HepG2 (cell line): ENCODE results near the gene DOCK2.

ENCODE experiments used
- MBNL3 ChIP-seq: fragments of 250-450 bp; sonication (Bioruptor Pico); conservative IDR thresholded peaks from 2 replicates; pipeline ENCODE4 v1.8.0; 2022; ENCODE audit warnings: mild to moderate bottlenecking, inconsistent platforms
- NFIC ChIP-seq: IDR thresholded peaks from 2 replicates; pipeline ENCODE4 v1.6.1; 2012; ENCODE audit warnings: mild to moderate bottlenecking, low read length, inconsistent platforms
- SP1 ChIP-seq, 2 experiments: fragments of 450-650 bp in 1 of 2; sonication (generic) in 1 of 2; formaldehyde crosslinking in 1 of 2; IDR thresholded peaks; 2 replicates each; pipeline versions ENCODE4 v1.4.0 to v1.6.1; 2016 to 2020; ENCODE audit warnings: missing genetic modification reagents in 1 of 2
- U2AF2 ChIP-seq: fragments of 200-400 bp; formaldehyde crosslinking; IDR thresholded peaks from 2 replicates; pipeline ENCODE4 v1.6.1; 2017; ENCODE audit warnings: low read depth, mild to moderate bottlenecking, low read length
- ZNF232 ChIP-seq: sonication (generic); formaldehyde crosslinking; IDR thresholded peaks from 2 replicates; pipeline ENCODE4 v1.4.0; 2020; ENCODE audit warnings: missing genetic modification reagents, borderline replicate concordance
- ZNF557 ChIP-seq: sonication (generic); formaldehyde crosslinking; IDR thresholded peaks from 2 replicates; pipeline ENCODE4 v1.4.0; 2020; ENCODE audit warnings: missing genetic modification reagents

DNA sequence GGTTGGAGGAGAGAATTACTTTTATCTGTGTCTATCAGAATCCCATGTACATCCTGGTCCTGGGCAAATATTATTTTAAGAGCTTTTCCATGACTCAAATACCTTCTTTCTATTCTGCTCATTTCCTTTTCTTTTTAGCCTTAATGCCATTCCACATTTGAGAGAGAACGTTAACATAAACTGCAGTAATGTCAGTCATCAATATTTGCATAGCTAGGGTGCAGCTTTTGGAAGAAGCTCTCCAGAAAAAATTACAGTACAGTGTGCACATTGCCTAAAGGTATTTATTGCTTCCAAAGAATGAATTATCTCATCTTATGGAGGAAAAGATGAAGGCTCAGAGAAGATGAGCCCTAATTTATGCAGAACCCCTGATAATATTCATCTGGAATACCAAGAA lies 284.9 kb downstream of the DOCK2 start:
- no peak for TF ChIP-seq MBNL3 (CRISPR knock-in tag)
- no peak for TF ChIP-seq SP1 (IDR thresholded peaks at IDR 0.05)
- no peak for TF ChIP-seq SP1 (CRISPR knock-in tag; IDR thresholded peaks at IDR 0.05)
- no peak for TF ChIP-seq ZNF557 (CRISPR knock-in tag)
- TF ChIP-seq ZNF232 = no peak
- no peak for TF ChIP-seq U2AF2
- no peak for TF ChIP-seq NFIC
